SH-SY5Y (cell line): ENCODE measurements around the gene TSPAN5.

Experiments
- GATA2 ChIP-seq: IDR thresholded peaks from 2 replicates; pipeline ENCODE4 v1.6.1; 2011; ENCODE audit warnings: mild to moderate bottlenecking, low read depth, low read length
- GATA3 ChIP-seq: IDR thresholded peaks from 2 replicates; pipeline ENCODE4 v1.6.1; 2011; ENCODE audit warnings: low read depth, mild to moderate bottlenecking, low read length, moderate library complexity

DNA sequence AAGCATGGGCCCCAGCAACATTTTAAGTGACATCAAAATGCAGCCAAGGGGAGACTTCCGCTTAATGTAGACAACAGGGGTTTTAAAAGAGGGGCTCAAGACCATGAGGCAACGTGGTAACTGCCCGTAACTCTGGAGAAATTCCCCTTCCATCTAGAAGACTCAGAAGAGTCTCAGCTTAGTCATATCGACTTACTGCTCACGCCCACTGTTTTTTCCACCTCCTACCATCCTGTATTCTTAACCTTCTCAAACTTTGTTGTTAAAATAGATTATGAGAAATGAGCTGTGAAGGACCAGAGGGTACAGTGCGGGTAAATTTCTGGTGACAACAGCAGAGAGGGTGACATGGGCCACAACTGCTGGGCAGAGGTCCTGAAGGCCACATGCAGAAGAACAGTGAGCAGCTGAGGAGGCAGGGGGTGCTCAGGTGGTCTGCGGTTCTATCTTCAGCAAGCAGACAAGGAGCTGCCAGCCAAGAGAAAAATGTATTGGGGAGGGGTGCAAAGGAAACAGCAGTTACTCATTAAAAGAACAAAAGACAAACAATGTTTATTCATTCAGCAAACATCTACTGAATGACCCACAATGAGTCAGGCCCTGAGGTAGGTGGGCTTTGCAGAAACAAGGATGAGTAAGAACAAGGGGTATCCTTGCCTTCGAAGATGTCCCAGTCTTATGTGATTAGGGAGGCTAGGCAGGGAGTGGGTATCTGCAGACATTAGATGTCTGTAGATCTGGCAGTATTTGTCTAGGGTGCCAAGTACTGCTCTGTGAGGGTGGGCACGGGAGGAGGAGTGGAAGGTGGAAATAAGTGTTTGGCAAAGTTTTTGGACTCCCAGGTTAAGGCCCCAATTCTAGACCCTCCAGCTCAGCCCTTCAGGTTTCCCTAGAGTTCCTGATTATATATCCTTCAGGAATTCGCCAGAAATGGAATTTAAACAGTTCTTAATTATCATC is 175.3 kb downstream of the TSPAN5 start:
- TF ChIP-seq GATA2: no peak
- TF ChIP-seq GATA3: no peak
